T-helper 1 cell treated with Interleukin-12 subunit alpha and Interleukin-12 subunit beta and Interleukin-4 antibody, amounts not matched to agents 30 μg/mL and 1 μg/mL, for 36 hours (primary cell): ENCODE measurements around the gene CDH26.
A peak's percentile ranks its signal among the peaks of the same experiment; 100 is the strongest.

Experiments used
- H3K27ac Mint-ChIP-seq: one replicate; pipeline ENCODE4 v1.8.0; 2021; ENCODE audit warnings: mild to moderate bottlenecking, mixed read lengths
- H3K27me3 Mint-ChIP-seq: one replicate; pipeline ENCODE4 v1.8.0; 2021; ENCODE audit warnings: low read depth, mixed read lengths
- H3K36me3 Mint-ChIP-seq: one replicate; pipeline ENCODE4 v1.8.0; 2021; ENCODE audit warnings: low read depth, mixed read lengths
- H3K4me1 Mint-ChIP-seq: one replicate; pipeline ENCODE4 v1.8.0; 2021; ENCODE audit warnings: low read depth, mixed read lengths
- H3K4me3 Mint-ChIP-seq: one replicate; pipeline ENCODE4 v1.8.0; 2021; ENCODE audit warnings: mild to moderate bottlenecking, moderate library complexity, mixed read lengths
- H3K9me3 Mint-ChIP-seq: one replicate; pipeline ENCODE4 v1.8.0; 2021; ENCODE audit warnings: mixed read lengths

CDH26 gene

GRCh38 chr20:60008130-60008808, 50.0 kb downstream of the CDH26 start:
- no peak overlapping the region for H3K27ac Mint-ChIP-seq
- peaks cover 20% of the 10 kb centered on the region for H3K4me1 Mint-ChIP-seq
- H3K9me3 Mint-ChIP-seq, result no peaks in the 10 kb centered on the region
- H3K36me3 Mint-ChIP-seq, result no peaks in the 10 kb centered on the region
- H3K4me3 Mint-ChIP-seq, result no peak overlapping the region
- peaks cover 13% of the 10 kb centered on the region for H3K27me3 Mint-ChIP-seq

DNA sequence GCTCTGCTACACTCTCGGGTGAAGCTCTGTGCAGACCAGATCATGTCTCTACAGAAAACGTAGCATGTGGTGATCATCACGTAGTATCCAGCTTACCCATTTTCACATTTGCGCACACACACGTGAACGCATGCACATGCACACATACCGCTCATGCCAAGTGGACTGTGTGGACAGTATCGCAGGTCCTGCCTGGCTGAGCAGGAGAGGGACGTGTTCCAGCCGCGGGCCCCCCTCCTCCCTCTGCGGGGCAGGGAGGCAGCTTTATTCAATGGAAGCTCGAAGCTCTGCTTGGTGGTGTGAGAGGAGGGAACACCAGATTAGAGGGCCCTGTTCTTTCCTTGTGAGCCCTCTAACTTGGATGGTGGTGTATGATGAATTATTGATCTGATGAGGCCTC, 51.1 kb downstream of the CDH26 start:
- no peak overlapping the region for H3K27ac Mint-ChIP-seq
- no peaks in the 10 kb centered on the region for H3K36me3 Mint-ChIP-seq
- no peak overlapping the region for H3K4me3 Mint-ChIP-seq
- H3K9me3 Mint-ChIP-seq, result no peaks in the 10 kb centered on the region
- H3K27me3 Mint-ChIP-seq, result peaks cover 13% of the 10 kb centered on the region
- peaks cover 20% of the 10 kb centered on the region for H3K4me1 Mint-ChIP-seq

DNA sequence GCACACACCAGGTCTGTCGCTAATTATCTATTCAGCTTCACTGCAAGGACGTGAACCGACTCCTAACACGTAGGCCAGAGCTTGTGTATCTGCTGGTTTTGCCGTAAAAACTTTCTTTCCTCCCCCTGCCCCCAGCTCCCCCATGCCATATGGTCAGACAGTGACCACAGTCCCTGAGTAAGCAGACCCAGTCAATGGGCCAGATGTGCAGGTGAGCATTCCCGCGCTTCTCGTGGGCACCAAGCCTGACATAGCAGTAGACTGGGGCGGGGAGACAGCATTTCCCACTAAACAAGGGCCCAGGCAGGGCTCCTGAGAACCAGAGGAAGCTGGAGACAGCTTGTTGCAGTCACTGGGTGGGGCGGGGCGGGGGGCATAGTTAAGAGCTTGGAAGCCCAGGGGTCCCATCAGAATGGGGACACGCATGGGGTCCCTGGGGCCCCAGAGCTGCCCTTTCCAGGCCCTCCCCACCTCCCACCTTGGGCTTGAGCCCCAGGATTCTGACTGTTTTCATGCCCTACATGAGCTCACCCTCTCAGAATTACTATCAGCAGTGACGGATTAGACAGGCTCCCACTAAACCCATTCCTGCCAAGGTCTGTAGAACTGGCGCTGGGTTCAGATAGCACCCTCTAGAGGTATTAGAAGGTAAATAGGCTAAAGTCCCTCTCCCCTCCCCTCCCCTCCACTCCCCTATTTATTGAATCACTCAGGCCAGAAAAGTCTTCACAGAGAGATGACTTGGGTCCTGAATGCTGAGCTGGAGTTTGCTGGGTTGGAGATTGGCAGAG, 51.8 kb downstream of the CDH26 start:
- peaks cover 20% of the 10 kb centered on the region for H3K4me1 Mint-ChIP-seq

GRCh38 chr20:60010689-60011458, 52.7 kb downstream of the CDH26 start:
- Mint-ChIP-seq H3K9me3 (no peaks in the 10 kb centered on the region), H3K36me3 (no peaks in the 10 kb centered on the region), H3K4me1 (peaks cover 20% of the 10 kb centered on the region), H3K27me3 (peaks cover 22% of the 10 kb centered on the region), H3K4me3 (no peak overlapping the region), H3K27ac (no peak overlapping the region)

More for the DNA sequence above, 51.8 kb downstream of the CDH26 start:
- Mint-ChIP-seq H3K27me3 (peaks cover 13% of the 10 kb centered on the region), H3K4me3 (no peak overlapping the region), H3K36me3 (no peaks in the 10 kb centered on the region), H3K27ac (no peak overlapping the region), H3K9me3 (no peaks in the 10 kb centered on the region)

GRCh38 chr20:60011512-60012507, 53.6 kb downstream of the CDH26 start:
- H3K9me3 Mint-ChIP-seq, result no peaks in the 10 kb centered on the region
- no peaks in the 10 kb centered on the region for H3K36me3 Mint-ChIP-seq
- H3K4me3 Mint-ChIP-seq, result peak overlapping the region; percentile 44
- peaks cover 20% of the 10 kb centered on the region for H3K4me1 Mint-ChIP-seq
- peaks cover 31% of the 10 kb centered on the region for H3K27me3 Mint-ChIP-seq
- H3K27ac Mint-ChIP-seq, result peak overlapping the region; percentile 5

DNA sequence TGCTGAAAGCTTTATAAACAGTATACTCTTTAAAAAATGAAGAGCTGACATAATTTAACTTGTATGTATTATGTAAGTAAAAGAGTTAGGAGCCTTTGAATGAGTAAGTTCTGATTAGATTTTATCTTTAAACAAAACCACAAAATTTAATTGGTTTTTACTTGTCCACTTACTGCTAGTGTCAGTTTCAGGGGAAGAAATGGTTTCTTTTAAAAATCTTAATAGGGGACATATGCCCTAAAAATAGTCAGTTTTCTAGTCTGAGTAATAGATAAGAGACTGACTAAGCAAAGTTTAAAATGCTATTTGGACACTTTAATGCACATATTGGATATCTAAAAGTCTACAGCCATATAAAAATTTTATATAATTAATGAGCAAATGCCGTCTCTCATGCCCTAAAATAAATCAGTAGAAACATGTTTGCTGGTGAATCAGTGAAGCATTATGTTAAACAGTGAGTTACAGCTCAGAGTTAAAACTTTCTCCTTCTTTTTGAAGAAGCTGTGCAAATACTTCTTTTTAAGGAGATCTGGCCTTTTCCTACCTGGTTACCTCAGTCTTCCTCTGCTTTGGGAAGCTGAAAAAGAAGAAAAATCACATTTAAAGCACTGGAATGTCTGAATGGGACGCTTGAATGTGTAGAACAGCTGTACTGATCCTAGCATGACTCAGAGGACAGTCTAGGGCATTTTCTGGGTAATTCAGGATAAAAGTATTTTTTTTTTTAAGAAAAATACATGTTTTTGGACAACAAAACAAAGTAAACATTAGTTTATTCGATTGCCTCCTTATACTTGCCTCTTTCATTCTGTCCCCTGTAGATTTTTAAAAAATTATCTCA, 55.3 kb downstream of the CDH26 start:
- peaks cover 44% of the 10 kb centered on the region for H3K27me3 Mint-ChIP-seq
- peaks cover 18% of the 10 kb centered on the region for H3K4me1 Mint-ChIP-seq
- H3K4me3 Mint-ChIP-seq, result no peak overlapping the region
- no peak overlapping the region for H3K27ac Mint-ChIP-seq
- H3K36me3 Mint-ChIP-seq, result no peaks in the 10 kb centered on the region
- peaks cover 4% of the 10 kb centered on the region for H3K9me3 Mint-ChIP-seq

DNA sequence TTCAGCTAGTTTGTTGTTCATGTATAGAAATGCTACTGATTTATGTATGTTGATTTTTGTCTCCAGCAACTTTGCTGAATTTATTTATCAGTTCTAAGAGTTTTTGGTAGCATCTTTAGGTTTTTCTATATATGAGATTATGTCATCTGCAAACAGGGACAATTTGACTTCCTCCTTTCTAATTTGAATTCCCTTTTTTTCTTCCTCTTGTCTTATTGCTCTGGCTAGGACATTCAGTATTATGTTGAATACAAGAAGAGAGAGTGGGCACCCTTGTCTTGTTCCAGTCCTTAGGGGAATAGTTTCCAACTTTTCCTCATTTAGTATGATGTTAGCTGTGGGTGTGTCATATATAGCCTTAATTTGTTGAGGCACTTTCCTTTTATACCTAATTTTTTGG, 58.2 kb downstream of the CDH26 start:
- Mint-ChIP-seq H3K36me3 (no peaks in the 10 kb centered on the region), H3K4me3 (no peak overlapping the region), H3K9me3 (peaks cover 4% of the 10 kb centered on the region), H3K27me3 (peaks cover 41% of the 10 kb centered on the region), H3K4me1 (peaks cover 9% of the 10 kb centered on the region), H3K27ac (no peak overlapping the region)

DNA sequence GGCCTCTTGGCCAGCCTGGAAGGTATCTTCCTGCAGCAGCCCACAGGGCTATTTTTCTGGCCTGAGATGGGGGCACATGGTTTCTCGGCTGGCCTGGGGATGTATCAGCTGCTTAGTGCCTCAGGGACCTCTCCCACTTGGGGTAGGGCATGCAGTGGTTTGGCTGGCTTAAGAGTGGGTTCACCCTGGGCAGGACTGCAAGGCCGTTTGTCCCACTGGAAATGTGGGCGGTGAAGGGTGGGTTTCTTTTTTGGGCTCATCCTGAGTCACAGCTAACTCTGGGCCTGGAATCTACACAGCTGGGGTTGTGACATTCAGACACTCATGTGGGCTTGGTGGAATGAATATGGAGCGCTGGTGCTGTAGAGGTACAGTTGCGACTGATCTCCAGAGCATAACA, 62.0 kb downstream of the CDH26 start:
- H3K27me3 Mint-ChIP-seq, result peaks cover 32% of the 10 kb centered on the region
- no peak overlapping the region for H3K4me3 Mint-ChIP-seq
- H3K9me3 Mint-ChIP-seq, result peaks cover 4% of the 10 kb centered on the region
- peaks cover 5% of the 10 kb centered on the region for H3K4me1 Mint-ChIP-seq
- H3K27ac Mint-ChIP-seq, result no peak overlapping the region
- no peaks in the 10 kb centered on the region for H3K36me3 Mint-ChIP-seq

DNA sequence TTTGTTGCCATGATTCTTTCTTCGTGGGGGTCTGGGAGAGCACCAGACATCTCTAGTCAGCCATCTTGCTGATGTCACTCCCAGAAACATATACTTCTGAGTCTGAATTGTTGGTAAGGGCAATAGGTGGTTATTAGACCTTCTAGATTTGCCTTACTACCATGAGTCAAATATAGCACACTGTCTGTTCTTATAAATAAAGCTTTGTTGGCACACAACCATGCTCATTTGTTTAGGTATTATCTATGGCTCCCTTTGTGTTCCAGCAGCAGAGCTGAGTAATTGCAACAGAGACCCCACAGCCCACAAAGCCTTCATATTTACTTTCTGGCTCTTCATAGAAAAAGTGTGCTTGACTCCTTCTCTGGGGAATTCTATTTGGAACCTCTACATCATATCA, 62.9 kb downstream of the CDH26 start:
- Mint-ChIP-seq H3K27me3 (peaks cover 23% of the 10 kb centered on the region), H3K4me3 (no peak overlapping the region), H3K4me1 (peaks cover 5% of the 10 kb centered on the region), H3K27ac (no peak overlapping the region), H3K9me3 (peaks cover 4% of the 10 kb centered on the region), H3K36me3 (no peaks in the 10 kb centered on the region)

DNA sequence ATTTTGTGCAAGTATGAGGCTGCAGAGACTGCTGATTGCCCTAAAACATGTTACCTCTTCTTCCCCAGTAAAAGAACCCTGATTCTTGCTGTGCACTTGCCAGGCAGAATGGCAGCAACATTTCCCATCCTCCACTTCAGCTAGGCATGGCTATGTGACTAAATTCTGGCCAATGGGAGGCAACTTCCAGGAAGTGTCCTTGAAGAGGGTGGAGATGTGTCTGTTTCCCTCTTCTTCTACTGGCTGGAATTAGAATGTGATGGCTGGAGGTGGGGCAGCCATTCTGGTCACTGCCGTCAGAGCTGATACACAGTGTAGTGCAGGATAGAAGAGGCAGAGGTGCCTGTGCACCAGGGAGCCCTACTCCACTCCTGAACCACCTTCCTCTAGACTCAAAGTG, 64.6 kb downstream of the CDH26 start:
- no peak overlapping the region for H3K27ac Mint-ChIP-seq
- H3K9me3 Mint-ChIP-seq, result peaks cover 3% of the 10 kb centered on the region
- peaks cover 8% of the 10 kb centered on the region for H3K27me3 Mint-ChIP-seq
- no peaks in the 10 kb centered on the region for H3K36me3 Mint-ChIP-seq
- H3K4me3 Mint-ChIP-seq, result no peak overlapping the region
- H3K4me1 Mint-ChIP-seq, result peaks cover 5% of the 10 kb centered on the region

DNA sequence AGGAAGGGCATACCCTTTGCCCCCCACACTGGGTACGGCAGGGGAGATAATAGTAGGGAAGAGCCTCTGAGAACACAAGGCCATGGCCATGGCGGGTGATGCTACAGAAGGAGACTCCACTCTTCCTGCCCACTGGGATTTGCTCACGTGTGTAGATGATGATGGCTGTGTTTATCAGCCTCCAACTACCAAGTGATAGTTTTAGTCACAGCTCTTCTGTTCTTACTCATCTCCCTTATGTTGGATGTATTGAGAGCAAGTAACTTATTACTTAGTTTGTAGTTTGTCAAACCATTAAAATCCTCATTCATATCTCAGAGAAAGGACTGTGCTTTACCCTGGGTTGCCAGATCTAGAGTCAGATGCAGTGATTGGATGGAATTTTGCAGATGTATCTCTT, 66.0 kb downstream of the CDH26 start:
- Mint-ChIP-seq H3K4me3 (no peak overlapping the region), H3K36me3 (no peaks in the 10 kb centered on the region), H3K9me3 (peaks cover 3% of the 10 kb centered on the region), H3K27me3 (peaks cover 4% of the 10 kb centered on the region), H3K4me1 (peaks cover 3% of the 10 kb centered on the region), H3K27ac (no peak overlapping the region)

DNA sequence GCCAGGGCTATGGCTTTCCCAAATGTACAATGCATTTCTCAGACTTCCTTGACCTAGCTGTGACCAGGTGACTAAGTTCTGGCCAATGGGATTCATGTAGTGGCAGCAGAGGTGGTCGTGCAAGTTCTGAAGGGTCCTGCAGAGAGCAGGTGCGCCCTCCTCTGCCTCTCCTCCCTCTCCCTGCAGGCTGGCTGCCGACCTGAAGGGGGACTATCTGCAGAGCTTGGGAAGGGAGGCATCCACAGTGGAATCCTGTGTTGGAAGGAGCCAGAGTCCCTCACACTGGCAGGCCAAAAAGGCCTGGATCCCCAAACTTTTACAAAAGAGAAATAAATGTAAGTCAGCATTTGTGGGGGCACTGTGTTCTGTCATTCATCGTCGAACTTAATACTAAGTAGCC, 66.6 kb downstream of the CDH26 start:
- Mint-ChIP-seq H3K4me1 (peaks cover 3% of the 10 kb centered on the region), H3K27ac (no peak overlapping the region), H3K27me3 (peaks cover 4% of the 10 kb centered on the region), H3K4me3 (no peak overlapping the region), H3K9me3 (peaks cover 3% of the 10 kb centered on the region), H3K36me3 (no peaks in the 10 kb centered on the region)

DNA sequence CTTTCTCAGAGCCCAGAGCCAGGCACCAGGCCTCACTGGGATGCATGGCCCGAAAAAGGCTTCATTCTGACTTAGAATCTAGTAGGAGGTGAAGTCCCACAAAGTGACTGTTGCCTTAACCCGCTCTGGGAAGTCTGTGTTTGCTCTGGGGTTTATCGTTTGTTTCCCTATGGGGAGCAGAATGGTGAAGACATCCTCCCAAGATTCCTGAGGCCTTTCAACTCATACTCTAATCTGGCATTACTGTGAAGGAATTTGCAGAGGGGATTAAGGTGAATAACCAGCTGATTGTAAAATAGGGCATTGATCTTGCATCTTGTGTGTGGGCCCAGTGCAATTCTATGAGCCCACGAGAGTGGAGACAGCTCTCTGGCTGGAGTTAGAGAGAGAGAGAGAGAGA, 67.8 kb downstream of the CDH26 start:
- Mint-ChIP-seq H3K4me3 (no peak overlapping the region), H3K4me1 (peaks cover 3% of the 10 kb centered on the region), H3K9me3 (peaks cover 3% of the 10 kb centered on the region), H3K36me3 (no peaks in the 10 kb centered on the region), H3K27me3 (peaks cover 4% of the 10 kb centered on the region), H3K27ac (no peak overlapping the region)
